Gastrocnemius medialis (tissue), 4 donors: Measurements from ENCODE around the gene SLC1A3.

Source experiments
- POLR2A ChIP-seq, 2 donors: fragments of 450-650 bp; IDR thresholded peaks; one replicate each; pipeline ENCODE4 v1.6.1; 2017; ENCODE audit warnings: antibody characterized with exemption in 2 of 2, mild to moderate bottlenecking in 2 of 2, moderate library complexity in 2 of 2
- TF ChIP-seq, protein P1 (sequence below), 5 experiments: fragments of 450-650 bp in 3 of 5; fragments of 200-600 bp in 2 of 5; sonication (generic) in 2 of 5; IDR thresholded peaks in 4 of 5; conservative IDR thresholded peaks in 1 of 5; 1 replicate in 4 of 5; 2 replicates in 1 of 5; pipeline ENCODE4 v1.5.1; 2016 to 2019; ENCODE audit warnings: antibody characterized with exemption in 5 of 5, mild to moderate bottlenecking in 3 of 5, moderate library complexity in 3 of 5

DNA sequence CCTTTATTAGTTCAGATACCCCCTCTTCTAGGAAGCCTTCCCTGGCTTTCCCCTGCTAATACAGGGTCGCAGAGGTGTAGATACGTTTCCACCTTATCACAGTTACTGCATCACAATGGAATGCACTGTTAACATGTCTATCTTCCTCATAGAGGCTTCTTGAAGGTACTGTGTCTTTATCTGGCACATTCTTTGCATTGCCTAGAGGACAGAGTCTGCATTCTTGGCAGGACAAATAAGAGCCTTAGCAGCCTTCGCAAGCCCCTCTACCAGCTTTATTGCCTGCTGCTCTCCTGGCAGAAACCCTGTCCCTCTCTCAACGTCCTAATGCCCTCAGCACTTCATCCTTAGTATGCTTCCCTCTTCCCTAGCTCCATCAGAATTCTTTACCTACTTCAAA is 31.6 kb downstream of the SLC1A3 start:
- TF ChIP-seq, protein P1, sequence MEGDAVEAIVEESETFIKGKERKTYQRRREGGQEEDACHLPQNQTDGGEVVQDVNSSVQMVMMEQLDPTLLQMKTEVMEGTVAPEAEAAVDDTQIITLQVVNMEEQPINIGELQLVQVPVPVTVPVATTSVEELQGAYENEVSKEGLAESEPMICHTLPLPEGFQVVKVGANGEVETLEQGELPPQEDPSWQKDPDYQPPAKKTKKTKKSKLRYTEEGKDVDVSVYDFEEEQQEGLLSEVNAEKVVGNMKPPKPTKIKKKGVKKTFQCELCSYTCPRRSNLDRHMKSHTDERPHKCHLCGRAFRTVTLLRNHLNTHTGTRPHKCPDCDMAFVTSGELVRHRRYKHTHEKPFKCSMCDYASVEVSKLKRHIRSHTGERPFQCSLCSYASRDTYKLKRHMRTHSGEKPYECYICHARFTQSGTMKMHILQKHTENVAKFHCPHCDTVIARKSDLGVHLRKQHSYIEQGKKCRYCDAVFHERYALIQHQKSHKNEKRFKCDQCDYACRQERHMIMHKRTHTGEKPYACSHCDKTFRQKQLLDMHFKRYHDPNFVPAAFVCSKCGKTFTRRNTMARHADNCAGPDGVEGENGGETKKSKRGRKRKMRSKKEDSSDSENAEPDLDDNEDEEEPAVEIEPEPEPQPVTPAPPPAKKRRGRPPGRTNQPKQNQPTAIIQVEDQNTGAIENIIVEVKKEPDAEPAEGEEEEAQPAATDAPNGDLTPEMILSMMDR (IDR thresholded peaks at IDR 0.05 in 4 of 5, conservative IDR thresholded peaks at IDR 0.05 in 1 of 5) = no peak
- no peak for TF ChIP-seq POLR2A (IDR thresholded peaks at IDR 0.05)
